SK-N-SH (cell line): ENCODE data around the gene ACAD11.

Experiments used
- CTCF ChIP-seq: fragments of 200-600 bp; sonication (generic); IDR thresholded peaks from 2 replicates; pipeline ENCODE4 v1.6.1; 2017; ENCODE audit warnings: antibody characterized with exemption, mild to moderate bottlenecking, moderate library complexity
- EP300 ChIP-seq, 2 experiments: IDR thresholded peaks; 2 replicates each; pipeline versions ENCODE4 v1.4.0 to v1.6.1; 2012; ENCODE audit warnings: borderline replicate concordance in 1 of 2, low read depth in 1 of 2, low read length in 1 of 2
- EZH2phosphoT487 ChIP-seq: fragments of 200-600 bp; sonication (generic); IDR thresholded peaks from 2 replicates; pipeline ENCODE4 v1.6.1; 2017; ENCODE audit warnings: low read depth, mixed run types, mild to moderate bottlenecking, antibody characterized with exemption, moderate library complexity, borderline replicate concordance
- JUND ChIP-seq: IDR thresholded peaks from 2 replicates; pipeline ENCODE4 v1.4.0; 2012
- MAX ChIP-seq: IDR thresholded peaks from 2 replicates; pipeline ENCODE4 v1.4.0; 2012; ENCODE audit warnings: low read depth
- POLR2AphosphoS5 ChIP-seq: IDR thresholded peaks from 2 replicates; pipeline ENCODE4 v1.6.1; 2012; ENCODE audit warnings: low read depth, low read length
- RCOR1 ChIP-seq: fragments of 150-350 bp; IDR thresholded peaks from 2 replicates; pipeline ENCODE4 v1.6.1; 2017; ENCODE audit warnings: antibody characterized with exemption, low read length
- REST ChIP-seq: IDR thresholded peaks from 2 replicates; pipeline ENCODE4 v1.6.1; 2012; ENCODE audit warnings: mild to moderate bottlenecking, low read depth, low read length, moderate library complexity
- SIN3A ChIP-seq: IDR thresholded peaks from 2 replicates; pipeline ENCODE4 v1.6.1; 2012; ENCODE audit warnings: low read depth, mild to moderate bottlenecking, low read length, moderate library complexity, borderline replicate concordance
- SMC3 ChIP-seq: IDR thresholded peaks from 2 replicates; pipeline ENCODE4 v1.6.1; 2012; ENCODE audit warnings: low read depth, low read length, improper control_type of control experiment
- USF1 ChIP-seq: IDR thresholded peaks from 2 replicates; pipeline ENCODE4 v1.4.0; 2012; ENCODE audit warnings: low read depth, borderline replicate concordance
- YY1 ChIP-seq: IDR thresholded peaks from 2 replicates; pipeline ENCODE4 v1.4.0; 2012; ENCODE audit warnings: low read depth, mild to moderate bottlenecking
- ZBTB33 ChIP-seq: IDR thresholded peaks from 2 replicates; pipeline ENCODE4 v1.4.0; 2012; ENCODE audit warnings: low read depth, borderline replicate concordance

- TF ChIP-seq RCOR1, result no peak
- TF ChIP-seq MAX, result no peak
- no peak for TF ChIP-seq CTCF
- TF ChIP-seq EZH2phosphoT487, result no peak
- TF ChIP-seq USF1, result no peak
- no peak for TF ChIP-seq YY1
- TF ChIP-seq EP300 (IDR thresholded peaks at IDR 0.05; ENCODE audit: borderline replicate concordance in 1 of 2, low read depth in 1 of 2, low read length in 1 of 2), result no peak
- TF ChIP-seq SIN3A, result no peak
- no peak for TF ChIP-seq REST
- TF ChIP-seq ZBTB33, result no peak
- TF ChIP-seq JUND, result peak; percentile 21; the same call in 1 of the 2 replicates
- TF ChIP-seq POLR2AphosphoS5, result no peak
- TF ChIP-seq SMC3, result no peak
Measured at GRCh38 chr3:132606085-132606484, 53.5 kb downstream of the ACAD11 start.
